HepG2 (cell line): ENCODE results near the gene SLC4A2. TPM values are rescaled to one million over a fixed set of nuclear protein-coding genes. Genes with fewer than 3 reads are reported as not detected.

ENCODE experiments used
- ATM ChIP-seq: fragments of 450-650 bp; IDR thresholded peaks from 2 replicates; pipeline ENCODE4 v1.7.1; 2017; ENCODE audit warnings: mild to moderate bottlenecking, borderline replicate concordance
- BRD4 ChIP-seq: sonication (generic); formaldehyde crosslinking; IDR thresholded peaks from 2 replicates; pipeline ENCODE4 v1.4.0; 2020; ENCODE audit warnings: missing genetic modification reagents
- CAMTA2 ChIP-seq: sonication (generic); formaldehyde crosslinking; IDR thresholded peaks from 2 replicates; pipeline ENCODE4 v1.4.0; 2020; ENCODE audit warnings: mild to moderate bottlenecking, missing genetic modification reagents, borderline replicate concordance
- ELF1 ChIP-seq: sonication (generic); formaldehyde crosslinking; IDR thresholded peaks from 2 replicates; pipeline ENCODE4 v1.4.0; 2020; ENCODE audit warnings: missing genetic modification reagents
- FOXM1 ChIP-seq: sonication (generic); formaldehyde crosslinking; IDR thresholded peaks from 2 replicates; pipeline ENCODE4 v1.5.0; 2020; ENCODE audit warnings: missing genetic modification reagents
- FOXO1 ChIP-seq: sonication (generic); formaldehyde crosslinking; IDR thresholded peaks from 2 replicates; pipeline ENCODE4 v1.4.0; 2020; ENCODE audit warnings: missing genetic modification reagents
- HNRNPK ChIP-seq: fragments of 200-400 bp; formaldehyde crosslinking; IDR thresholded peaks from 2 replicates; pipeline ENCODE4 v1.6.1; 2018; ENCODE audit warnings: low read length, low read depth, moderate library complexity, mild to moderate bottlenecking; ENCODE audit not compliant: poor library complexity, severe bottlenecking
- KLF15 ChIP-seq: sonication (generic); formaldehyde crosslinking; IDR thresholded peaks from 2 replicates; pipeline ENCODE4 v1.8.1; 2023; ENCODE audit warnings: borderline replicate concordance, mild to moderate bottlenecking, inconsistent platforms, missing genetic modification reagents, mixed read lengths
- KLF16 ChIP-seq, 2 experiments: sonication (generic) in 1 of 2; formaldehyde crosslinking in 1 of 2; IDR thresholded peaks; 2 replicates each; pipeline versions ENCODE4 v1.6.1 to v1.8.0; 2016 to 2023; ENCODE audit warnings: missing genetic modification reagents in 2 of 2, missing compliant biosample characterization in 1 of 2
- MYNN ChIP-seq: sonication (generic); formaldehyde crosslinking; IDR thresholded peaks from 2 replicates; pipeline ENCODE4 v1.4.0; 2020; ENCODE audit warnings: mild to moderate bottlenecking, low read depth, missing genetic modification reagents
- NCOA1 ChIP-seq: sonication (generic); formaldehyde crosslinking; IDR thresholded peaks from 2 replicates; pipeline ENCODE4 v1.9.0; 2021; ENCODE audit warnings: missing genetic modification reagents
- NONO ChIP-seq, 2 experiments: fragments of 450-650 bp in 1 of 2; sonication (generic) in 1 of 2; formaldehyde crosslinking in 1 of 2; IDR thresholded peaks in 1 of 2; conservative IDR thresholded peaks in 1 of 2; 2 replicates each; pipeline versions ENCODE4 v1.6.1 to v1.8.0; 2017 to 2022; ENCODE audit warnings: mild to moderate bottlenecking in 1 of 2, missing genetic modification reagents in 1 of 2, moderate library complexity in 1 of 2
- PHF8 ChIP-seq: sonication (generic); formaldehyde crosslinking; IDR thresholded peaks from 2 replicates; pipeline ENCODE4 v1.5.0; 2020; ENCODE audit warnings: missing genetic modification reagents
- PPARG ChIP-seq: conservative IDR thresholded peaks from 2 replicates; pipeline ENCODE4 v1.6.1; 2016; ENCODE audit warnings: missing biosample characterization, missing genetic modification reagents
- REXO4 ChIP-seq: sonication (generic); formaldehyde crosslinking; IDR thresholded peaks from 2 replicates; pipeline ENCODE4 v1.8.0; 2022; ENCODE audit warnings: missing genetic modification reagents, mild to moderate bottlenecking, borderline replicate concordance
- ZBTB8A ChIP-seq: sonication (generic); formaldehyde crosslinking; IDR thresholded peaks from 2 replicates; pipeline ENCODE4 v1.4.0; 2020; ENCODE audit warnings: mild to moderate bottlenecking, low read depth, missing genetic modification reagents, borderline replicate concordance
- ZNF24 ChIP-seq: fragments of 450-650 bp; IDR thresholded peaks from 2 replicates; pipeline ENCODE4 v1.6.1; 2017; ENCODE audit warnings: antibody characterized with exemption, mild to moderate bottlenecking
- ZNF562 ChIP-seq: sonication (generic); formaldehyde crosslinking; IDR thresholded peaks from 2 replicates; pipeline ENCODE4 v1.8.0; 2022; ENCODE audit warnings: missing genetic modification reagents, borderline replicate concordance
- ZNF746 ChIP-seq: sonication (generic); formaldehyde crosslinking; IDR thresholded peaks from 2 replicates; pipeline ENCODE4 v1.8.0; 2022; ENCODE audit warnings: mild to moderate bottlenecking, missing genetic modification reagents
- ZNF883 ChIP-seq: sonication (generic); formaldehyde crosslinking; IDR thresholded peaks from 2 replicates; pipeline ENCODE4 v1.5.1; 2020; ENCODE audit warnings: mild to moderate bottlenecking, missing genetic modification reagents; ENCODE audit errors: not compliant biosample characterization
- ZSCAN29 ChIP-seq: sonication (generic); formaldehyde crosslinking; conservative IDR thresholded peaks from 2 replicates; pipeline ENCODE4 v1.4.0; 2020; ENCODE audit warnings: mild to moderate bottlenecking, missing genetic modification reagents
- polyA plus RNA-seq, 8 experiments: library from polyadenylated mRNA; depleted of rRNA in 3 of 8; stranded (reverse) in 7 of 8; unstranded in 1 of 8; fragments of >200 nt; fragmentation: Illumina TruSeq in 4 of 8; extraction: Trizol in 4 of 8; gene quantifications; 2 replicates each; pipeline versions ENCODE4 v1.2.1 to v1.2.3, GENCODE V29; 2011 to 2016; ENCODE audit warnings: low read depth in 4 of 8, missing spikeins in 1 of 8, mixed read lengths in 1 of 8; ENCODE audit not compliant: insufficient read depth in 1 of 8
- total RNA-seq, 5 experiments: library from RNA; depleted of rRNA; stranded (reverse); fragments of >200 nt; fragmentation: Illumina TruSeq; extraction: Trizol; gene quantifications; 2 replicates each; pipeline ENCODE4 v1.2.3, GENCODE V29; 2016; ENCODE audit warnings: low read depth in 1 of 5
- TF ChIP-seq, protein P1 (sequence below): sonication (generic); formaldehyde crosslinking; IDR thresholded peaks from 2 replicates; pipeline ENCODE4 v1.5.0; 2020; ENCODE audit warnings: mild to moderate bottlenecking, missing genetic modification reagents
- TF ChIP-seq, protein P2 (sequence below): sonication (generic); formaldehyde crosslinking; IDR thresholded peaks from 2 replicates; pipeline ENCODE4 v1.4.0; 2020; ENCODE audit warnings: missing genetic modification reagents

The SLC4A2 gene
- total and polyA plus RNA-seq, 2 of the 13 experiments (the other 11 are each of a cell fraction or from before 2014, with no cell fraction given): 51.9 to 73.4 TPM

DNA sequence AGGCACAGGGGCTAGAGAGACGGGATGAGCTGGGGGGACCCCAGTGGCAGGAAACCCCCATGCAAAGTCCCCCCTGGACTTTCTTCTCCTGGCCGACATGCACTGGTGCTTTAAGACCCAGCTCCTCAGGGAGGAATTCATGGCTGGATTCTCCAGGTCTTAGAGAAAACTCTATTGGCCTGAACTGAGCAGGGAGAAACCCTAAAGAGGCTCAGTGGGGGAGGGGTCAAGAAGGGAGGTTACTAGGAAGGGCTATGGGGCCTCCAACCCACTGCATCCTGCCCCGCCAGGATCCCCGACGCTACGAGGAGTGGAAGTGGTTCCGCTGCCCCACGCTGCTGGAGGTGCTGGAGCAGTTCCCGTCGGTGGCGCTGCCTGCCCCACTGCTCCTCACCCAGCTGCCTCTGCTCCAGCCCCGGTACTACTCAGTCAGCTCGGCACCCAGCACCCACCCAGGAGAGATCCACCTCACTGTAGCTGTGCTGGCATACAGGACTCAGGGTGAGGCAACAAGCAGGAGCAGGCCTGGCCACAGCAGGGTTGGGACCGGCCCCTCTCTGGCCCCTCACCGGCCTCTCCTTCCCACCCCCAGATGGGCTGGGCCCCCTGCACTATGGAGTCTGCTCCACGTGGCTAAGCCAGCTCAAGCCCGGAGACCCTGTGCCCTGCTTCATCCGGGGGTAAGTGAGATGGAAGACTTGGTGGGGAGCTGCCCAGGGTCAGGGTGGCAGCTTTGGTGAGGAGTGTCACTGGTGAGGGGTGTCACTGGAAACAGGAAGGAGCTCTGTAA is 48.9 kb upstream of the SLC4A2 start (continued):
- TF ChIP-seq ZNF883 (CRISPR knock-in tag): no peak
- TF ChIP-seq HNRNPK: no peak
- TF ChIP-seq ZBTB8A (CRISPR knock-in tag): no peak
- TF ChIP-seq FOXO1 (CRISPR knock-in tag): no peak
- TF ChIP-seq CAMTA2: no peak
- TF ChIP-seq, protein P1, sequence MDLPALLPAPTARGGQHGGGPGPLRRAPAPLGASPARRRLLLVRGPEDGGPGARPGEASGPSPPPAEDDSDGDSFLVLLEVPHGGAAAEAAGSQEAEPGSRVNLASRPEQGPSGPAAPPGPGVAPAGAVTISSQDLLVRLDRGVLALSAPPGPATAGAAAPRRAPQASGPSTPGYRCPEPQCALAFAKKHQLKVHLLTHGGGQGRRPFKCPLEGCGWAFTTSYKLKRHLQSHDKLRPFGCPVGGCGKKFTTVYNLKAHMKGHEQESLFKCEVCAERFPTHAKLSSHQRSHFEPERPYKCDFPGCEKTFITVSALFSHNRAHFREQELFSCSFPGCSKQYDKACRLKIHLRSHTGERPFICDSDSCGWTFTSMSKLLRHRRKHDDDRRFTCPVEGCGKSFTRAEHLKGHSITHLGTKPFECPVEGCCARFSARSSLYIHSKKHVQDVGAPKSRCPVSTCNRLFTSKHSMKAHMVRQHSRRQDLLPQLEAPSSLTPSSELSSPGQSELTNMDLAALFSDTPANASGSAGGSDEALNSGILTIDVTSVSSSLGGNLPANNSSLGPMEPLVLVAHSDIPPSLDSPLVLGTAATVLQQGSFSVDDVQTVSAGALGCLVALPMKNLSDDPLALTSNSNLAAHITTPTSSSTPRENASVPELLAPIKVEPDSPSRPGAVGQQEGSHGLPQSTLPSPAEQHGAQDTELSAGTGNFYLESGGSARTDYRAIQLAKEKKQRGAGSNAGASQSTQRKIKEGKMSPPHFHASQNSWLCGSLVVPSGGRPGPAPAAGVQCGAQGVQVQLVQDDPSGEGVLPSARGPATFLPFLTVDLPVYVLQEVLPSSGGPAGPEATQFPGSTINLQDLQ: no peak
- no peak for TF ChIP-seq KLF15 (CRISPR knock-in tag)
- TF ChIP-seq, protein P2, sequence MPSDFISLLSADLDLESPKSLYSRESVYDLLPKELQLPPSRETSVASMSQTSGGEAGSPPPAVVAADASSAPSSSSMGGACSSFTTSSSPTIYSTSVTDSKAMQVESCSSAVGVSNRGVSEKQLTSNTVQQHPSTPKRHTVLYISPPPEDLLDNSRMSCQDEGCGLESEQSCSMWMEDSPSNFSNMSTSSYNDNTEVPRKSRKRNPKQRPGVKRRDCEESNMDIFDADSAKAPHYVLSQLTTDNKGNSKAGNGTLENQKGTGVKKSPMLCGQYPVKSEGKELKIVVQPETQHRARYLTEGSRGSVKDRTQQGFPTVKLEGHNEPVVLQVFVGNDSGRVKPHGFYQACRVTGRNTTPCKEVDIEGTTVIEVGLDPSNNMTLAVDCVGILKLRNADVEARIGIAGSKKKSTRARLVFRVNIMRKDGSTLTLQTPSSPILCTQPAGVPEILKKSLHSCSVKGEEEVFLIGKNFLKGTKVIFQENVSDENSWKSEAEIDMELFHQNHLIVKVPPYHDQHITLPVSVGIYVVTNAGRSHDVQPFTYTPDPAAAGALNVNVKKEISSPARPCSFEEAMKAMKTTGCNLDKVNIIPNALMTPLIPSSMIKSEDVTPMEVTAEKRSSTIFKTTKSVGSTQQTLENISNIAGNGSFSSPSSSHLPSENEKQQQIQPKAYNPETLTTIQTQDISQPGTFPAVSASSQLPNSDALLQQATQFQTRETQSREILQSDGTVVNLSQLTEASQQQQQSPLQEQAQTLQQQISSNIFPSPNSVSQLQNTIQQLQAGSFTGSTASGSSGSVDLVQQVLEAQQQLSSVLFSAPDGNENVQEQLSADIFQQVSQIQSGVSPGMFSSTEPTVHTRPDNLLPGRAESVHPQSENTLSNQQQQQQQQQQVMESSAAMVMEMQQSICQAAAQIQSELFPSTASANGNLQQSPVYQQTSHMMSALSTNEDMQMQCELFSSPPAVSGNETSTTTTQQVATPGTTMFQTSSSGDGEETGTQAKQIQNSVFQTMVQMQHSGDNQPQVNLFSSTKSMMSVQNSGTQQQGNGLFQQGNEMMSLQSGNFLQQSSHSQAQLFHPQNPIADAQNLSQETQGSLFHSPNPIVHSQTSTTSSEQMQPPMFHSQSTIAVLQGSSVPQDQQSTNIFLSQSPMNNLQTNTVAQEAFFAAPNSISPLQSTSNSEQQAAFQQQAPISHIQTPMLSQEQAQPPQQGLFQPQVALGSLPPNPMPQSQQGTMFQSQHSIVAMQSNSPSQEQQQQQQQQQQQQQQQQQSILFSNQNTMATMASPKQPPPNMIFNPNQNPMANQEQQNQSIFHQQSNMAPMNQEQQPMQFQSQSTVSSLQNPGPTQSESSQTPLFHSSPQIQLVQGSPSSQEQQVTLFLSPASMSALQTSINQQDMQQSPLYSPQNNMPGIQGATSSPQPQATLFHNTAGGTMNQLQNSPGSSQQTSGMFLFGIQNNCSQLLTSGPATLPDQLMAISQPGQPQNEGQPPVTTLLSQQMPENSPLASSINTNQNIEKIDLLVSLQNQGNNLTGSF: no peak
- 0 out of 2 replicates have a peak, but pooled peaks have one; percentile 26 for TF ChIP-seq PPARG (CRISPR knock-in tag)
- no peak for TF ChIP-seq ELF1 (CRISPR knock-in tag)
- TF ChIP-seq KLF16 (CRISPR knock-in tag; IDR thresholded peaks at IDR 0.05): no peak
- no peak for TF ChIP-seq ZNF24
- no peak for TF ChIP-seq ZNF746 (CRISPR knock-in tag)
- TF ChIP-seq REXO4: no peak
- TF ChIP-seq ATM: no peak
- TF ChIP-seq MYNN: no peak
- no peak for TF ChIP-seq ZSCAN29
- TF ChIP-seq FOXM1 (CRISPR knock-in tag): no peak
- TF ChIP-seq NONO (IDR thresholded peaks at IDR 0.05): no peak
- no peak for TF ChIP-seq NONO (CRISPR knock-in tag; conservative IDR thresholded peaks at IDR 0.05)
- TF ChIP-seq BRD4: peak; percentile 83
- no peak for TF ChIP-seq ZNF562 (CRISPR knock-in tag)
- TF ChIP-seq PHF8 (CRISPR knock-in tag): no peak
- no peak for TF ChIP-seq NCOA1 (CRISPR knock-in tag)
